IPS-18c (cell line): ENCODE data around the gene PTPRM.

ENCODE experiments used
- H3K4me3 ChIP-seq: 2 replicates; pipeline ENCODE4 v1.7.0; 2013; ENCODE audit warnings: low read depth, mild to moderate bottlenecking, low read length, moderate library complexity; ENCODE audit not compliant: insufficient read depth
- H3K9me3 ChIP-seq: one replicate; pipeline ENCODE4 v1.6.1; 2013; ENCODE audit warnings: mild to moderate bottlenecking, low read length, moderate library complexity; ENCODE audit not compliant: control insufficient read depth, insufficient read depth

PTPRM gene

DNA sequence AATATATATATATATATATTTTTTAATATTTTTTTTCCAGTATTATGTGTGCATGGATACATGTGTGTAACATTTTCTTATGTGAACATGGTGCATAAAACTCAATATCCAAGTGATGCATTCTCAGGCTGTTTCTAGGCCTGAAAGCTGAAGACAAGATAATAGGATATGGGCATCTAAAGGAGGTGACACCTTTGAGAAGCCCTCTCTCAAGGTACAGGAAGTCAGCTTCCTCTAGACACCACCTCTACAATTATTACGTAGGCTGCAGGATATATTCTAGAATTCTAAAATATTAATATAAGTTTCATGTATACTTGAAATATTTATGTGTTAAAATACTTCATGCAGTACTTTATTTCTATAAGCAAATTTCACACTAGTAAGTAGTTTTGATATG, 327.5 kb downstream of the PTPRM start:
- no peaks in the 10 kb centered on the region for H3K9me3 ChIP-seq
- no peak overlapping the region for H3K4me3 ChIP-seq

DNA sequence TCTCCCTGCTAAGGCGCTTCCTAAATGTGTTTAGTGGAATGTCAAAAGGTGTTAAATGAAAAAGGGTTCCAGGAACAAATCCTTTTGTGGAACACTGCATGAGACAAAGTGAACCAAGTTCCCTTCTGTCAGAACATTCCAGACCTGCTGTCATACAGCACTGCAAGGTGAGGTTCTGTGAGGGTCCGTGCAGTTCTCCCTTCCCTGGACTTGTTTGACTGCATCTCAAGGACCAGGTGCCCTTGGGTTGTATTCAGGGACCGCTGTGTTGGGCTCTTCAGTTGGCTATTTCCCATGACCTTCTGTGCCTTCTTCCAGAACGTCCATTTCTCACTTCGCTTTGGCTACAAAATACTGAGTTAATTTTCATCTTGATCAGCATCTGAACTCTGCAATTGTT, 328.2 kb downstream of the PTPRM start:
- Histone ChIP-seq H3K9me3 (no peaks in the 10 kb centered on the region), H3K4me3 (no peak overlapping the region)

DNA sequence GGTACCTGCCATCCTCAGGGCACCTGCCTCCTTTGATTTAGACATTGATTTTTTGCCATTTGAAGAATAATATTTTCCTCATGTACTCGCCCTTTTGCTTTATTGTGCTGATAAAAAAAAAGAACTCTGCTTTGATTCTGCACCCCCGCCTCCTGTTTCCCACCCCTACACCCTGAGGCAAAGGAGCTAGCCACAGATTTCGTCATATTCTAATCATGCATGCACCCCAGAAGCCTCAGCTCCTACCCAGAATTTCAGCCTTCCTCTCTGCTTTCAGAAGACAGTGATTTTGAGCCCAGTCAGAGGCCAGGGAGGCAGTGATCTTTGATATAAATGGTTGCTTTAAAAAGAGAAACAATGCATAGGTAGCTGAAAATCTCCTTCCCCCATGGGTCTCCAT, 329.0 kb downstream of the PTPRM start:
- no peak overlapping the region for H3K4me3 ChIP-seq
- no peaks in the 10 kb centered on the region for H3K9me3 ChIP-seq

DNA sequence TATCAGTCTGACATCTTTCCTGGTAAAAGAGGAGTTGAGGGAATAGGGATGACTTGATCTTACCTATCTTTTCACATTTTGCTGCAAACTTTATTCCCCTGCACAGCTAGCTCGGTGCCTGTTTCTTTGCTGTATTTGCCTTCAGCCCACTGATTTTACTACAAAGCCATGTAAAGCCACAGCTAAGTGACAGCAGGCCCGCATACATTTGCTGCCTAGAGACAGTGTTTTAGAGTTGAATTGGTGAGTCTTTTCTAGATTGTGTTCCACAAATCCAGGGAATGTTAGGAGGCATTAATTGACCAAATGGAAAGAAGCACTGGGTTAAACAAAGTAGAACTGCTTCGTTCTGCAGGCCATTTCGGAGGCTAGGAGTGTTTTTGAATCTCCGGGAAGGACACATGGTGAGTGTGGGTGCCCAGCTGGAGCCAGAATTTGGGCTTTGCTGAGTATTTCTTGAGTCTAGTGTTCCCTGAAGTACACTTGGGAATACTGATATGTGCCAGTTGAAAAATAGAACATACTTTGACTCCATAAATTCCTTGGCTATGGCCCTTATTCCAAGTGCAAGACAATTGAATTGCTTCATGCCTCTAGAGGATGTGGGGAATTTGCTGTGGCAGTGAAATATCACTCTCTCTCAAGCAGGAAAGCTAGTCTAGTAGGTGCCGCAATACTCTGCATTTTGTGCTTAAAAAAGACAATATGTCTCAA, 329.8 kb downstream of the PTPRM start:
- H3K9me3 ChIP-seq, result no peaks in the 10 kb centered on the region
- H3K4me3 ChIP-seq, result no peak overlapping the region

- H3K9me3 ChIP-seq, result no peaks in the 10 kb centered on the region
- no peak overlapping the region for H3K4me3 ChIP-seq
Measured at GRCh38 chr18:7898181-7898580, 331.1 kb downstream of the PTPRM start.

DNA sequence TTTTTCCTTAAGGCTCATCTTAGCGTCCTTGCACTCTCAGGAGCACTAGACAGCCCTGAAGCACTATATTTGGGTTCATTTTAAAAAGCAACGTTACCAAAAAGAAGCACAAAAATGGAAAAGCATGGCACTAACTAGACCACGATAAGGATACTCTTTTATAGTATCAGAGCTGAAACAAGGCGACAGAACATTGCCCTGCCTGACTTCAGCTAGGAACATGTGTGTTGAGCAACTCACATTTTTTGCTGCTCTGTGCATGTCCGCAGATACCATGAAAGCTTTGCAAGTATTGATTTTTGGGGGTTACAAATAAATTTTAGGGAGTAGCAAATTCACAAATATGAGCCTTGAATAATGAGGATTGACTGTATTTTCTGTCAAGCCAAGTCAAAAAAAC, 332.0 kb downstream of the PTPRM start:
- Histone ChIP-seq H3K9me3 (no peaks in the 10 kb centered on the region), H3K4me3 (no peak overlapping the region)

DNA sequence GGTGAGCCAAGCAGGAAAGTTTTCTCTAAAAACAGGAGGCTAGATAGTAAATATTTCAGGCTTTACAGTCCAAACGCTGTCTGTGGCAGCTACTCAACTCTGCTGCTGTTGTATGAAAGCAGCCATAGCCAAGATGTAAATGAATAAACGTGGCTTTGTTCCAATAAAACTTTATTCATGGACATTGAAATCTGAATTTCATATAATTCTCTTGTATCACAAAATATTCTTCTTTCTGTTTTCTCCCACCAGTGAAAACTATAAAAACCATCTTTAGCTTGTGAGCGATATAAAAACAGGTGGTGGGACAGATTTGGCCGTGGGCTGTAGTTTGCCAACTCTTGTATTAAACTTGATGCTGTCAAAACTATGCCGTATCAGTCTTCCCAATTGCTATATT, 333.0 kb downstream of the PTPRM start:
- Histone ChIP-seq H3K4me3 (no peak overlapping the region), H3K9me3 (no peaks in the 10 kb centered on the region)

DNA sequence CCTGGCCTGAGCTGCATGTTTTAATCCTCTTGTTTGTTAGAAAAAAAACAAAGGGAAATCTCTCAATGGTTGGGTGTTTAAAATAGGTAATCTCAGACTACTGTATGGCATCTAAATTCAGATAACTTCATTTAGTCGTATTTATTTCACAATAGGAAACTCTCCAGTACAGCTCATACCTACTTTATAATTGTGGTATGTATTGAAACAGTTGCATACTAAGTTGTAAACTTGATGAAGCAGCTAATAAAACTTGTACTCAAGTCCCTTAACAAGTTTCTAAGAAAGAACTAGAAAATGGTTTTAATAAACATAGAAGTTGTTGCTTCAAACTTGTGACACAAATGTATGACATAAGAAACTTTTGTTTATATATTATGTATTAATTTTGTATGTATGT, 334.5 kb downstream of the PTPRM start:
- H3K9me3 ChIP-seq, result no peaks in the 10 kb centered on the region
- H3K4me3 ChIP-seq, result no peak overlapping the region

DNA sequence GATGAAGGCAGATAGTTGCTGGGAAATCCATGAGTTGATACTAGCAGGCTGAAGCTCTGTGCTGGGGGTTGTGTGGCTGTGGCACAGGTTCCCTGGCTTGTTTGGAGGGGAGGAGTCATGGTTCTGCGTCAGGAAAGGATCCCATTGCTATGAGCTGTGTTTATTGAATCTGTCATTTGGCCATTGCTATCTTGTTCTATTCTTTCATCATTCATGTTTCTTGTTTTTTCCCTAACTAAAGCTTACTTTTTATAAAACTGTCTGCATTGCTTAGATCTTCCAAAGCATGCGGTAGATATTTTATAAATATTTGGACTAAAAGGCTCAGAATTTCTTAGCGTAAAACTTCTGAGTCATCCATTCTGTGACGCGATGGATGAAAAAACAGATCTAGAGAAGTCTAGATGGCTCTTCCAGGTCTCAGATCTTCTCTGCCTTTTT, 335.3 kb downstream of the PTPRM start:
- Histone ChIP-seq H3K4me3 (no peak overlapping the region), H3K9me3 (no peaks in the 10 kb centered on the region)

DNA sequence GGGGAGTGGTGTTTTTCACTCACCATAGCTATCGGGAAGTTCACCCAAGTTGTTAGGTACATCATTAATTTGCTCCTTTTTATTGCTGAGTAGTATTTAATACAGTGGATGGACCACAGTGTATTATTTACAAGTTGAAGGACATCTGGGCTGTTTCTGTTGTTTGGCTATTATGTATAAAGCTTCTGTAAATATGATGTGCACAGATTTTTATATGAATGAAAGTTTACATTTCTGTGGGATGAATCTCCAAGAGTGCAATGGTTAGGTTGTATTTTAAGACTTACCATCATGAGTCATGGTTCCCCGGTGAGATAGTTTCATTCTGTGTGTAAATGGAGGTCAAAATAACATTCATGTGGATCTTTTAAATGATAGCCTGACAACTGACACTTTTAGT, 337.4 kb downstream of the PTPRM start:
- Histone ChIP-seq H3K9me3 (no peaks in the 10 kb centered on the region), H3K4me3 (no peak overlapping the region)

GRCh38 chr18:7908681-7909299, 341.7 kb downstream of the PTPRM start:
- no peak overlapping the region for H3K4me3 ChIP-seq

GRCh38 chr18:7914834-7915670, 347.9 kb downstream of the PTPRM start:
- no peaks in the 10 kb centered on the region for H3K9me3 ChIP-seq
- H3K4me3 ChIP-seq, result no peak overlapping the region

More at GRCh38 chr18:7908681-7909299, 341.7 kb downstream of the PTPRM start:
- H3K9me3 ChIP-seq, result no peaks in the 10 kb centered on the region

GRCh38 chr18:7918701-7919100, 351.6 kb downstream of the PTPRM start:
- no peak overlapping the region for H3K4me3 ChIP-seq
- H3K9me3 ChIP-seq, result no peaks in the 10 kb centered on the region

DNA sequence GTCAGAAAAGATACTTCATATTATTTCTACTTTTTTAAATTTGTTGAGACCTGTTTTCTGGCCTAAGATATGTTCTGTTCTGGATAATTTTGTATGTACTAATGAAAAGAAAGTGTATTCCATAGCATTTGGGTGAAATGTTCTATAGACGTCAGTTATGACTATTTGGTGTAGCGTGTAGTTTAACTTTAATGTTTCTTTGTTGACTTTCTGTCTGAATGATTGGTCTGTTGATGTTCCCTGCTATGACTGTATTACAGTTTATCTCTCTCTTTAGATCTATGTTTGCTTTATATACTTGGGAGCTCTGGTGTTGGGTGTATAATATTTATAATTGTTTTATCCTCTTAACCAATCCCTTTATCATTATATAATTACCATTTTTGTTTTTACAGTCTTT, 352.4 kb downstream of the PTPRM start:
- no peaks in the 10 kb centered on the region for H3K9me3 ChIP-seq
- H3K4me3 ChIP-seq, result no peak overlapping the region

DNA sequence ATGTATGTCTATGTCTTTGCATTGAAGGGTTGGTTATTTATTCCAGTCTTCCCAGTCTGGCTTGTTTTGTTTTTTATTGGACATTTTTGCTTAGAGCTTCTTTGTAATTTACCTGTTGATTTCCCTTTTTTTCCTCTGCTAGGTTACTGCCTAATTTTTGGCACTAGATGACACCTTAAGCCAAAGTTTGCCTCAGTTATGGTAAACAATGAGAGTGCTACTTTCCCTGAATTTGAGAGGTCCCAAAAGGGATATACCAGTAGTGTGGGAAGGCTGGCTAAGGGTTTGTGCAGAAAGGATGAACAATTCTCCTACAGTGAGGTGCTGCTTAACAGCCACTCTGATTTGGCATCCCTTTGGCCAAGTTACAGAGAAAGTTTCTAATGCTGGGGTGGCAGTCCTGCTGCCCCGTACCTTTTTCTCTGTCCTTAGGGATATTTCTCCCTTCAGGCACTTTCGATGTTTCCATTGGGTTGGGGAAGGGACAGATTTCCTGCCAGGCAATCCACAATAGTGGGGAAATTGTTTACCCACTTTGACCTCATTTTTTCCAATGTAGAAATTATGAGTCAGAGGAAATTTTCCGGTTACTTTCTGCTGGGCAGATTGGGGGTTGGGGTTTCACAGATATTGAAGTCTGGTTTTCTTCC, 354.9 kb downstream of the PTPRM start:
- Histone ChIP-seq H3K9me3 (no peaks in the 10 kb centered on the region), H3K4me3 (no peak overlapping the region)

GRCh38 chr18:7923105-7923504, 356.0 kb downstream of the PTPRM start:
- H3K4me3 ChIP-seq, result no peak overlapping the region; the same call in 1 of the 2 replicates

DNA sequence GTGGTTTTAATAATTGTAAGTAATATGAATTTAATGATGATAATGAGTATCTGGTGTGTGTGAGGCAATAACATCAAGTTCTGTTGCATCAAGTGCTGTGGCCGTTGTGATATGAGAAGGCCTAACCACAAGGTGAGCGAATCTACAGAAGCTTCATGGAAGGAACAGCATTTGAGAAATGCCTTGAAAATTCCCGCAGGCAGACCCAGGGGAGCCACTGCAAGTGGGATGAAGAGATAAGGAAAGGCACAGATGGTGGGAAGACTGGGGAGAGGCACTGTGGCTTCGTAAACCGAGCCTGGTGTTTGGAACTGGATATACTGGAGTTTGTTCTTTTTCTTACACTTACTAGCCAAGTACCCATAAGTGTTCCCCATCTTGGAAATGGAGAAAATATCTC, 357.5 kb downstream of the PTPRM start:
- no peak overlapping the region for H3K4me3 ChIP-seq
- no peaks in the 10 kb centered on the region for H3K9me3 ChIP-seq

More at GRCh38 chr18:7923105-7923504, 356.0 kb downstream of the PTPRM start:
- H3K9me3 ChIP-seq, result no peaks in the 10 kb centered on the region
